ENCODE measurements around the gene LCN12.

DNA sequence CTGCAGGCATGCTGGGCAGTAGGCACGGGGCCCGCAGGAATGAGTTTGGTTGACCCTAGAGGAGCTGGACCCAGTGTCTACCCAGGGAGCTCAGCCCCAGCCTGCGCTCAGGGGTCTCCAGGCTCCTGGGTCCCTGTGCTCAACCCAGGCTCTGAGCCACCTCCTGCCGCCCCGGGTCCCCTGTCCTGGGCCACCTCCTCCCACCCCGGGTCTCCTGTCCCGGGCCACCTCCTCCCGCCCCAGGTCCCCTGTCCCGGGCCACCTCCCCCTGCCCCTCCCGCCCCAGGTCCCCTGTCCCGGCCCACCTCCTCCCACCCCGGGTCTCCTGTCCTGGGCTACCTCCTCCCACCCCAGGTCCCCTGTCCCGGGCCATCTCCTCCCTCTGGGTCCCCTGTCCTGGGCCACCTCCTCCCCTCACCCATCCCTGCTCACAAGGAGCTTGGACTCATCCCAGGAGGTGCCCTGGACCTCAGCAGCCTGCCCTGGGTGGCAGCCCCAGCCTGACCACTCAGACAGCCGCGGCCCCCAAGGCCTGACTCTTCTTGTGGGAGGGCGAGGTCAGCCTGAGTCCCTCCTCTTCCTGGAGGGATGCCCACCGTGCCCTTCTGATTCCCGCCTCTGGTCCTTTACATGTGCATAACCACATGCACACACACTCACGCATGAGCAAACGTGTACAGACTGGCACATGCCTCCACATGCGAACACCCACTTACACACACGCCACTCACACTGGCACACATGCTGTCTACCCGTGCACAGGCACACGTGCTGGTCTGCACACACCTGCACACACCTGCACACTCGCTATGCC lies 2.4 kb downstream of the LCN12 start:
- no peak for TF ChIP-seq POLR2A (IDR thresholded peaks at IDR 0.05; ENCODE audit: low read depth)
- TF ChIP-seq, protein P1, sequence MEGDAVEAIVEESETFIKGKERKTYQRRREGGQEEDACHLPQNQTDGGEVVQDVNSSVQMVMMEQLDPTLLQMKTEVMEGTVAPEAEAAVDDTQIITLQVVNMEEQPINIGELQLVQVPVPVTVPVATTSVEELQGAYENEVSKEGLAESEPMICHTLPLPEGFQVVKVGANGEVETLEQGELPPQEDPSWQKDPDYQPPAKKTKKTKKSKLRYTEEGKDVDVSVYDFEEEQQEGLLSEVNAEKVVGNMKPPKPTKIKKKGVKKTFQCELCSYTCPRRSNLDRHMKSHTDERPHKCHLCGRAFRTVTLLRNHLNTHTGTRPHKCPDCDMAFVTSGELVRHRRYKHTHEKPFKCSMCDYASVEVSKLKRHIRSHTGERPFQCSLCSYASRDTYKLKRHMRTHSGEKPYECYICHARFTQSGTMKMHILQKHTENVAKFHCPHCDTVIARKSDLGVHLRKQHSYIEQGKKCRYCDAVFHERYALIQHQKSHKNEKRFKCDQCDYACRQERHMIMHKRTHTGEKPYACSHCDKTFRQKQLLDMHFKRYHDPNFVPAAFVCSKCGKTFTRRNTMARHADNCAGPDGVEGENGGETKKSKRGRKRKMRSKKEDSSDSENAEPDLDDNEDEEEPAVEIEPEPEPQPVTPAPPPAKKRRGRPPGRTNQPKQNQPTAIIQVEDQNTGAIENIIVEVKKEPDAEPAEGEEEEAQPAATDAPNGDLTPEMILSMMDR (IDR thresholded peaks at IDR 0.05) = no peak
- TF ChIP-seq EP300 (IDR thresholded peaks at IDR 0.05) = no peak
